Measurements from ENCODE around the gene BHLHA15.

The BHLHA15 gene

DNA sequence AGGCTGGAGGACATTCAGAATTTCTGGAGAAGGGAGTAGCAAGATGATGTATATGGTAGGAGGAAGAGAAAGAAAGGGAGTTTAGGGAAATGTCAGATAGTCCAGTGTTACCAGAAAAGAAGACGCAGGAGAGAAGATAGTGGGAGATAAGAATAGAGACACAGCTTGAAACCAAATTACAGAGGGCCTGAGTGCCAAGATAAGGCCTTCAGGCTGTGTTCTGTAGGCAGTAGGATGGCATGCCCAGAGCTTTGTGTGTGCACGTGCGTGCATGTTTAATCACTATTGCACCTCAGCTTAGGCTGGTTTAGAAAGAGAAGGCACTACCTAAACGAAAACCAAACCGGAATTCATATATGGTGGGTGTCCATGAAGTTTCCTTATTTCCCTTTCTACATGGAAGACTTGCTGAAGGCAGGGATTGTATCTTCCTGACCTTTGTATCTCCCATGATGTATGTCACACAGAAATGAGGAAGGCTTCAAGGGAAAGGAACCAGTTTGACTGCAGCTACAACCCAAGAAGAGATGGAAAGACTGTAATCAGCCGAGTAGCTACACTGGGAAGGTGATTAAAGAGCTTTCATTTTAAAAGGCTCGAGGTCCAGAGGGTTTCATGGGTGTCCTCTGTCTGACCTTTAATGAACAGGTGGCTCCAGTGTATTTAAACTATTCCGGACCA is 35.8 kb upstream of the BHLHA15 start:
- no peak overlapping the region for H3K27ac Mint-ChIP-seq
- H3K9me3 Mint-ChIP-seq: no peaks in the 10 kb centered on the region
- H3K4me1 Mint-ChIP-seq: no peaks in the 10 kb centered on the region
- no peak for DNase-seq
- CTCF ChIA-PET: interaction anchor here (1.3 kb wide), 1 partner anchor 154 kb away, joined by 4 read pairs; no protein-coding TSS in a partner anchor
- H3K36me3 Mint-ChIP-seq: peaks cover 6% of the 10 kb centered on the region
- no peaks in the 10 kb centered on the region for H3K27me3 Mint-ChIP-seq
- no peak overlapping the region for H3K4me3 Mint-ChIP-seq

DNA sequence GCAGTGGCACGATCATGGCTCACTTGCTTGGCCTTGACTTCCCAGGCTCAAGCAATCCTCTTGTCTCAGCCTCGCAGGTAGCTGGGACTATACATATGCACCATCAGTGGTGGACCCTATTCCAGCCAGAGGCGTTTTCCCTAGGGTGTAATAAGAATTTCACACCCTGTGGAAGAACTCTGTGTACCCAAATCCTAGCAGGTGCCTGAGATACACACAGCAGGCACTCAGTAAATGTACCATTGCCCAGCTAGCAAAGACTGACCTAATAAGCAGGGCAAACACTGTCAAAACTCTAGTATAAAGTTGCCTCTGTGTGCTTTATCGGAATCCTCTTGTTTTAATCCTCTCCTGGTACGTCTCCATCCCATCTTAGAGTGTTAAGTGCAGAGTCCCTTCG is 33.7 kb upstream of the BHLHA15 start:
- Mint-ChIP-seq H3K27me3 (no peaks in the 10 kb centered on the region), H3K9me3 (no peaks in the 10 kb centered on the region), H3K4me1 (no peaks in the 10 kb centered on the region), H3K27ac (no peak overlapping the region), H3K4me3 (no peak overlapping the region), H3K36me3 (peaks cover 4% of the 10 kb centered on the region)
- CTCF ChIA-PET: interaction anchor here (1.5 kb wide), 1 partner anchor 9 kb away, joined by 6 read pairs; no protein-coding TSS in a partner anchor
- DNase-seq: no peak

DNA sequence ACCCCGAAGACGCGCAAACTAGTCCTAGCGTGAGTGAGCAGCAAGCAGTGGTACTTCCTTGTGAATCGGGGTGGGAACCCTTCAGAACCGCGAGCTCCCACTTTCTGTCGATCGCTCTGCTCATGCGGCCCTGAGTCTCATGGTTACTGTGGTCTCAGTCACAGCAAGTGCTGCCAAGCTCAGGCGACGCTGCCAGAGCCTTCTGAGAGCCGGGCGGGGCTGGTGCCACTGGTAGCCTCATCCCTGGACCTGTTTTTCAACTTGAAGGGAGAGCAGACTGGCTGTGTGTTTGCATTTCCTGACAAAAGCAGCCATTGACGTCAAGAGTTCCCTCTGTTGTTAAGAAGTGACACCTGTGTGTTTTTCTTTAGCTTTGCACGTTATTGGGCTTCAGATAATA is 32.9 kb upstream of the BHLHA15 start:
- Mint-ChIP-seq H3K4me1 (no peaks in the 10 kb centered on the region), H3K27ac (no peak overlapping the region), H3K27me3 (no peaks in the 10 kb centered on the region), H3K9me3 (no peaks in the 10 kb centered on the region), H3K36me3 (peaks cover 2% of the 10 kb centered on the region), H3K4me3 (no peak overlapping the region)
- CTCF ChIA-PET: interaction anchor here (1.5 kb wide), 1 partner anchor 10 kb away, joined by 6 read pairs; no protein-coding TSS in a partner anchor
- no peak for DNase-seq

DNA sequence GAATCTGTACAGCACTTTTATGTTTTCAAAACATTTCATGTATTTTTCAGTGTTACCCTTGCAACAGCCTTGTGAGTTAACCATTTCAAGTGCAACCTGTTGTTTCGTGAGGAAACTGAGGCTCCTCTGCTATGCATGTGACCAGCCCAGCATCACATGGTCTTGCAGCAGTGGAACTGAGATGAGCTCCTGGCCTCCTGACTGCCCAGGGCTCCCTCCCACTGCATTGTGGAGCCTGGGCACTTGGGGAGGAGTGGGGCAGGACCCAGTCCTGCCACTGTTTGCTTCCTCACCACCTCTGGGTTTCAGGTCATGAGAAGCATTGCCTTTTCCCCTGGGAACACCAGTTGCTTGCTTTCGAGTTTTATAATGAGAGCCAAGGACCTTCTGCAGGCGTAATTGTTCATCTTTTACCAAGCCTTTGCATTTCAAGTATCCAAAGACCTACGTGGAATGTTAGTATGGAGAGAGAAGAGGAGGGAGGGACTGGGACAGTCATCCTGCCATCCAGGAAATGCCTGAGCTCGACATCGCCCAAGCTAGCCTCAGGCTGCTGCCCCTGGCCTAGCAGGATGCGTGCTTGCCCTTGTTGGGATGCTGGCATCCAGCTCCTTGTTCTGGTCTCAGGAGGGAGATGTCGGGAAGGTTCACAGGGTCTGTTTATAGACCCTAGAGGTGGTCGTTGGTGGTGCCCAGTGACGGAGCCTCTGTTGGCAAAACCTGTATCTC is 32.3 kb upstream of the BHLHA15 start:
- Mint-ChIP-seq H3K4me1 (no peaks in the 10 kb centered on the region), H3K4me3 (no peak overlapping the region), H3K27me3 (no peaks in the 10 kb centered on the region), H3K9me3 (no peaks in the 10 kb centered on the region), H3K27ac (no peak overlapping the region), H3K36me3 (peaks cover 2% of the 10 kb centered on the region)
- CTCF ChIA-PET: interaction anchor here (1.0 to 2.6 kb wide), 3 partner anchors 10 to 157 kb away, joined by 3 to 6 read pairs (median 4); no protein-coding TSS in a partner anchor
- DNase-seq: no peak

DNA sequence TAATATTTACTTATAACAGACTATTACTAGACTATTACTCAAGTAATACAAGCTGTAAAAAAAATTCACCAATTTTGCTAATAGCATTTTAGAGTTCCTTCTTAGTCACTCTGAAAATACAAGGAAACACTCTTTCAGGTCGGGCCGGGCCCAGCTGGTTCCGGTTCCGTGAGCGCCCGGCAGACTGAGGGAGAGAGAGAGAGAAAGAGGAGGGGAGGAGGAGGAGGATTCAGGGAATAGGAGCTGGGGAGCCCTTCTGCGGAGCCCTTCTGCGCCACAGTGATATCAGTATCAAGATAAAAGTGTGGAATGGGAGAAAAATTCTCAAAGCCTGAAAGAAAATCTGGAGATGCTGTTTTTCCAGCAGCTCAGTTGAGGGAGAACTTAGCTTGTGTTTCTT is 30.5 kb upstream of the BHLHA15 start:
- no peak overlapping the region for H3K27ac Mint-ChIP-seq
- no peaks in the 10 kb centered on the region for H3K4me1 Mint-ChIP-seq
- no peak overlapping the region for H3K4me3 Mint-ChIP-seq
- peaks cover 2% of the 10 kb centered on the region for H3K36me3 Mint-ChIP-seq
- H3K9me3 Mint-ChIP-seq: no peaks in the 10 kb centered on the region
- CTCF ChIA-PET: interaction anchor here (2.6 kb wide), 1 partner anchor 12 kb away, joined by 6 read pairs; no protein-coding TSS in a partner anchor
- no peaks in the 10 kb centered on the region for H3K27me3 Mint-ChIP-seq
- DNase-seq: no peak

DNA sequence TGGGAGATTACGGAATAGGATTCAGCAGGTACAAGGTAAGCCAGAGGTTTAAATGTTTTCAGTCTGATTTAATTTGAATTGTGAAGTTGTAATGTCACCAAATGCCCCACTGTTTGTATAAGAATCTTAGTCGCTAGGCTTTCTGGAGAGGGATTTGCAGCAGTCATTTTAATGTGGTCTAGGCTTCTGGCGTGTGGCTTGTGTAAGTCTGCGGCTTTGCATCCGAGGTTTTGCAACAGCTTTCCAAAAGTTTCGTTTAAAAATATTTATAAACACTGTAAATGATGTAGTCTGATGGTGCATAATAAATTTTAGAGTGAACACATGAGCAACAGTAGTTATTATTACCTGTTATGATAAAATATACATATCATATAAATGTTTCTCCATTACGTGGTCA is 26.1 kb upstream of the BHLHA15 start:
- CTCF ChIA-PET: interaction anchor here (0.8 to 0.9 kb wide), 2 partner anchors 16 to 163 kb away, joined by 3 to 5 read pairs; no protein-coding TSS in a partner anchor
- peaks cover 21% of the 10 kb centered on the region for H3K36me3 Mint-ChIP-seq
- no peaks in the 10 kb centered on the region for H3K27me3 Mint-ChIP-seq
- peaks cover 9% of the 10 kb centered on the region for H3K4me1 Mint-ChIP-seq
- no peak overlapping the region for H3K27ac Mint-ChIP-seq
- H3K4me3 Mint-ChIP-seq: no peak overlapping the region
- H3K9me3 Mint-ChIP-seq: no peaks in the 10 kb centered on the region
- no peak for DNase-seq

DNA sequence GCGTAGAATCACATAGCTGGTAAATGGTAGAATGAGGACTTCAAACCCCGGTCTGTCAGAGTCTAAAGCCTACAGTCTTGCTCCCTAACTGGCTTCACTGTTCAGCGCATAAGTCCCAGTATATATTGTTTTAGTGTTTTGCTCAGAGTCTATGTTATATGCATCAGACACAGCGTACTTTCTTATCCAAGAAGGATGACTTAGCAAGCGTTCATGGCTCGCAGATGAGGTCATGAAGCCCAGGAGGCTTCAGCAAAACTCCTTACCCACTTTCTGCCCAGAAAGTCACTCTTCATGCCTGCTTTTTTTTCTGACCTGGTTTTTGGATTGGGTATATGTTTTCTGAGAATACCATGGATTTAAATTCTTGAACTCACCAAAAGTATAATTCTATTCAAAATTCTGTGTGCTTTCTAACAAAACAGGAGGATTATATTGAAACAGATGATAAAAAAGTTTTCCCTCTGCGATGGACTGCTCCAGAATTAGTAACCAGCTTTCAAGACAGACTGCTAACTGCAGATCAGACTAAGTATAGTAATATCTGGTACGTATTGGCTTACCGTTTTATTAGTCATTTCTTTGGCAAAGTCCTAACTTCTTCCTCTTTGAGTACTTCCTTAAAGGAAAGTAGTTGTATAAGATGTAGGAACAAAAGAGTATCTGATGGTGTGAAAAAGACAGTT is 24.6 kb upstream of the BHLHA15 start:
- Mint-ChIP-seq H3K27me3 (no peaks in the 10 kb centered on the region), H3K4me1 (peaks cover 15% of the 10 kb centered on the region), H3K4me3 (no peak overlapping the region), H3K27ac (no peak overlapping the region), H3K9me3 (no peaks in the 10 kb centered on the region), H3K36me3 (peaks cover 25% of the 10 kb centered on the region)
- CTCF ChIA-PET: interaction anchor here (0.6 to 0.7 kb wide), 3 partner anchors 22 to 1713 kb away, joined by 3 read pairs; no protein-coding TSS in a partner anchor
- no peak for DNase-seq

DNA sequence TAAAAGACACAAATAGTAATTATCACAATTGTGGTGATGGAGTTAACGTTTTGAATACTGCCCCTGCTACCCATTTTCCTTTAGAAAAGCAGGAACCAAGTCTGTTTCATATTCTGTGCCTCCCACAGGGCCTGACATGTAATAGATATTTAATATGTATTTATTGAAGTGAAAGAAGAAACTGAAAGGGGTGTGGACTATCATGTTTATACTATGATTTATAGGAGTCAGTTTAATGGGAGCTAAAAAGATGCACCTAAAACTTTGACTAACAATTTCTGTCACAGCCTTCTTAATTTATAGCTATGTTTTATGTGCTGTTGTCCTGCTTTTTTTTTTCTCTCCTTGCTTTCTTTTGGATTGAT is 24.1 kb upstream of the BHLHA15 start:
- H3K4me1 Mint-ChIP-seq: peaks cover 15% of the 10 kb centered on the region
- no peaks in the 10 kb centered on the region for H3K27me3 Mint-ChIP-seq
- CTCF ChIA-PET: interaction anchor here (0.6 kb wide), 2 partner anchors 22 to 1714 kb away, joined by 3 read pairs; no protein-coding TSS in a partner anchor
- H3K27ac Mint-ChIP-seq: no peak overlapping the region
- DNase-seq: no peak
- peaks cover 28% of the 10 kb centered on the region for H3K36me3 Mint-ChIP-seq
- no peak overlapping the region for H3K4me3 Mint-ChIP-seq
- no peaks in the 10 kb centered on the region for H3K9me3 Mint-ChIP-seq

DNA sequence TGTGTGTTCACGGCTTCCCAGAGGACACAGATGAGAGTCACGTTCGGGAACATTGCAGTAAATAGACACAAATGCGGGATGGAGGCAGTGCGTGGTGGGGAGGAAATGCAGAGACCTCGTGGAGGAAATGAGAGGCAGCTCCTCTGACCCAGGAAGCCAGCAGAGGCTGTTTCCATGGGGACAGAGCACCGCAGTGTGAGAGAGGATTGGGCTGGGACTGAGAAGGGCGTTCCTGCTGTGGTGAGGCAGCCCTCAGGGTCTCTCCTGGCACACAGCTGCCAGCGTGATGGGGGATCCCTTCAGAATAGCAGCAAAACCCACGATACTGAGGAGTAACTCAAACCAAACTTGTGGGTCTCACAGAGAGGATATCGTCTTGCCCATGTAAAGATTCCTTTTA is 21.7 kb upstream of the BHLHA15 start:
- Mint-ChIP-seq H3K4me3 (no peak overlapping the region), H3K27me3 (no peaks in the 10 kb centered on the region), H3K9me3 (no peaks in the 10 kb centered on the region), H3K36me3 (peaks cover 34% of the 10 kb centered on the region), H3K4me1 (peaks cover 15% of the 10 kb centered on the region), H3K27ac (no peak overlapping the region)
- no peak for DNase-seq
- CTCF ChIA-PET: no interaction called here

DNA sequence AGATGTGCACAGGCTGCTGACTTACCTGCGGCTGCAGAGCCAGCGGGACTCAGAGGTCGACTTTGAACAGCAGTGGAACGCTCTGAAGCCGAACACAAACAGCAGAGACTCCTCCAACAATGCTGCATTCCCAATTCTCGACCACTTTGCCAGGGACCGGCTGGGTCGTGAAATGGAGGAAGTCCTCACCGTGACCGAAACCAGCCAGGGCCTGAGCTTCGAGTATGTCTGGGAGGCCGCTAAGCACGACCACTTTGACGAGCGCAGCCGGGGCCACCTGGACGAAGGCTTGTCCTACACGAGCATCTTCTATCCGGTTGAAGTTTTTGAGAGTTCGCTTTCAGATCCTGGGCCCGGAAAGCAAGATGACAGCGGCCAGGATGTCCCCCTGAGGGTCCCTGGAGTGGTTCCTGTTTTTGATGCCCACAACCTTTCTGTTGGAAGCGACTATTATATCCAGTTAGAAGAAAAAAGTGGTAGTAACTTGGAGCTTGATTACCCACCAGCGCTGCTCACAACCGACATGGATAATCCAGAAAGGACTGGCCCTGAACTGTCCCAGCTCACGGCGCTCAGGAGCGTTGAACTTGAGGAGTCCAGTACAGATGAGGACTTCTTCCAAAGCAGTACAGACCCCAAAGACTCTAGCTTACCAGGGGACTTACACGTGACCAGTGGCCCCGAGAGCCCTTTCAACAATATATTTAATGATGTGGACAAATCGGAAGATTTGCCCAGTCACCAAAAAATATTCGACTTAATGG is 19.4 kb upstream of the BHLHA15 start:
- H3K4me3 Mint-ChIP-seq: no peak overlapping the region
- no peak overlapping the region for H3K27ac Mint-ChIP-seq
- CTCF ChIA-PET: interaction anchor here (1.2 kb wide), 1 partner anchor 23 kb away, joined by 3 read pairs; no protein-coding TSS in a partner anchor
- DNase-seq: no peak
- peaks cover 15% of the 10 kb centered on the region for H3K4me1 Mint-ChIP-seq
- no peaks in the 10 kb centered on the region for H3K27me3 Mint-ChIP-seq
- peaks cover 32% of the 10 kb centered on the region for H3K36me3 Mint-ChIP-seq
- no peaks in the 10 kb centered on the region for H3K9me3 Mint-ChIP-seq

DNA sequence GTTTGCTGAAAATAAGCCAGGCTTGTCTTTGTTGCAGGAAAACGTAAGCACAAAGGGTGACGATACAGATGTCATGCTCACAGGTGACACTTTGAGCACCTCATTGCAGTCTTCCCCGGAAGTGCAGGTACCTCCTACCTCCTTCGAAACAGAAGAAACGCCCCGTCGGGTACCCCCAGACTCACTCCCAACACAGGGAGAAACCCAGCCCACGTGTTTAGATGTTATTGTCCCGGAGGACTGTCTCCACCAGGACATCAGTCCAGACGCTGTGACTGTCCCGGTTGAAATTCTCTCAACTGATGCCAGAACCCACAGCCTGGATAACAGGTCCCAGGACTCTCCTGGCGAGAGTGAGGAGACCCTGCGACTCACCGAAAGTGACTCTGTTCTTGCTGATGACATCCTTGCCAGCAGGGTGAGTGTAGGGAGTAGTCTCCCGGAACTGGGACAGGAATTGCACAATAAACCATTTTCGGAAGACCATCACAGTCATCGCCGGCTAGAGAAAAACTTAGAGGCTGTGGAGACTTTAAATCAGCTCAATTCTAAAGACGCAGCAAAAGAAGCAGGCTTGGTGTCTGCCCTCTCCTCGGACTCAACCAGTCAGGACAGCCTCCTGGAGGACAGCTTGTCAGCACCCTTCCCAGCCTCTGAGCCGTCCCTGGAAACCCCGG is 18.3 kb upstream of the BHLHA15 start:
- no peak for DNase-seq
- peaks cover 15% of the 10 kb centered on the region for H3K4me1 Mint-ChIP-seq
- H3K4me3 Mint-ChIP-seq: no peak overlapping the region
- no peaks in the 10 kb centered on the region for H3K9me3 Mint-ChIP-seq
- no peaks in the 10 kb centered on the region for H3K27me3 Mint-ChIP-seq
- no peak overlapping the region for H3K27ac Mint-ChIP-seq
- peaks cover 30% of the 10 kb centered on the region for H3K36me3 Mint-ChIP-seq
- CTCF ChIA-PET: interaction anchor here (1.2 kb wide), 1 partner anchor 24 kb away, joined by 3 read pairs; no protein-coding TSS in a partner anchor

DNA sequence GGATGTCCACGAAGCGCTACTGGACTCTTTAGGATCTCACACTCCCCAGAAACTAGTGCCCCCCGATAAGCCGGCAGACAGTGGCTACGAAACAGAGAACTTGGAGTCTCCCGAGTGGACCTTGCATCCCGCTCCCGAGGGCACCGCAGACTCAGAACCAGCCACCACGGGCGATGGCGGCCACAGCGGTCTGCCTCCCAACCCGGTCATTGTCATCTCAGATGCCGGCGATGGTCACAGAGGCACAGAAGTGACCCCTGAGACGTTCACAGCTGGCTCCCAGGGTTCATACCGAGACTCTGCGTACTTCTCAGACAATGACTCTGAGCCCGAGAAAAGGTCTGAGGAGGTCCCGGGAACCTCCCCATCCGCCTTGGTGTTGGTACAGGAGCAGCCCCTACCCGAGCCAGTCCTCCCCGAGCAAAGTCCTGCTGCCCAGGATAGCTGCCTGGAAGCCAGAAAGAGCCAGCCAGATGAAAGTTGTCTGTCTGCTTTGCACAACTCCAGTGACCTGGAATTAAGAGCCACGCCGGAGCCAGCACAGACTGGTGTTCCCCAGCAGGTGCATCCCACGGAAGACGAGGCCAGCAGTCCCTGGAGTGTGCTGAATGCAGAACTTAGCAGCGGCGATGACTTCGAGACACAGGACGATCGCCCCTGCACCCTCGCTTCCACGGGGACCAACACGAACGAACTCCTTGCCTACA is 17.6 kb upstream of the BHLHA15 start:
- Mint-ChIP-seq H3K27me3 (no peaks in the 10 kb centered on the region), H3K27ac (peak overlapping the region; percentile 19), H3K9me3 (no peaks in the 10 kb centered on the region), H3K36me3 (peaks cover 26% of the 10 kb centered on the region), H3K4me1 (peaks cover 15% of the 10 kb centered on the region), H3K4me3 (no peak overlapping the region)
- no peak for DNase-seq
- CTCF ChIA-PET: no interaction called here

DNA sequence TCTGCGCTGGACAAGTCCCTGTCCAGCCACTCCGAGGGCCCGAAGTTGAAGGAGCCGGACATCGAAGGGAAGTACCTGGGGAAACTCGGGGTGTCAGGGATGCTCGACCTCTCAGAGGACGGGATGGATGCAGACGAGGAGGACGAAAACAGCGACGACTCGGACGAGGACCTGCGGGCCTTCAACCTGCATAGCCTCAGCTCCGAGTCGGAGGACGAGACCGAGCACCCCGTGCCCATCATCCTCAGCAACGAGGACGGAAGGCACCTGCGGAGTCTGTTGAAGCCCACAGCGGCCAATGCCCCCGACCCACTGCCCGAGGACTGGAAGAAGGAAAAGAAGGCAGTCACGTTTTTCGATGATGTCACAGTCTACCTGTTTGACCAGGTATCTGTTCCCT is 17.1 kb upstream of the BHLHA15 start:
- Mint-ChIP-seq H3K27ac (no peak overlapping the region), H3K36me3 (peaks cover 24% of the 10 kb centered on the region)
- CTCF ChIA-PET: no interaction called here

More for the DNA sequence above, 17.1 kb upstream of the BHLHA15 start:
- no peaks in the 10 kb centered on the region for H3K27me3 Mint-ChIP-seq
- peaks cover 3% of the 10 kb centered on the region for H3K9me3 Mint-ChIP-seq
- peaks cover 16% of the 10 kb centered on the region for H3K4me1 Mint-ChIP-seq
- no peak for DNase-seq
- no peak overlapping the region for H3K4me3 Mint-ChIP-seq

All from activated naive CD4-positive, alpha-beta T cell treated with anti-CD3 and anti-CD28 coated beads, Interleukin-2, amount 10 ng/mL, durations not matched to agents 7 days and 5 days (primary cell).